Activated naive CD8-positive, alpha-beta T cell treated with anti-CD3 and anti-CD28 coated beads, Interleukin-2, amount 50 U/mL, for 24 hours (primary cell): Measurements from ENCODE around the gene WASF3.
"Not testable (repeated sequence)": the region's sequence is repeated elsewhere in the genome, so short reads cannot be mapped to it uniquely, and the experiment has no call there.

ENCODE experiments used
- ATAC-seq: fragments of 150-1000 bp; cut with Tn5 transposase; one replicate; pipeline ENCODE4 v1.10.0; 2021
- DNase-seq: peaks from one replicate; pipeline ENCODE4 v3.0.0; 2021
- H3K27ac Mint-ChIP-seq: one replicate; pipeline ENCODE4 v1.8.0; 2021; ENCODE audit warnings: mild to moderate bottlenecking, mixed read lengths
- H3K27me3 Mint-ChIP-seq: one replicate; pipeline ENCODE4 v1.8.0; 2021; ENCODE audit warnings: mixed read lengths
- H3K36me3 Mint-ChIP-seq: one replicate; pipeline ENCODE4 v1.8.0; 2021; ENCODE audit warnings: low read depth, mixed read lengths
- H3K4me1 Mint-ChIP-seq: one replicate; pipeline ENCODE4 v1.8.0; 2021; ENCODE audit warnings: mixed read lengths
- H3K4me3 Mint-ChIP-seq: one replicate; pipeline ENCODE4 v1.8.0; 2021; ENCODE audit warnings: mild to moderate bottlenecking, moderate library complexity, mixed read lengths
- H3K9me3 Mint-ChIP-seq: one replicate; pipeline ENCODE4 v1.8.0; 2021; ENCODE audit warnings: mixed read lengths

WASF3 gene

GRCh38 chr13:26706381-26706780, 148.9 kb downstream of the WASF3 start:
- ATAC-seq = no peak
- Mint-ChIP-seq H3K9me3 (no peaks in the 10 kb centered on the region), H3K27me3 (peaks cover 5% of the 10 kb centered on the region), H3K27ac (no peak overlapping the region), H3K36me3 (no peaks in the 10 kb centered on the region), H3K4me1 (no peaks in the 10 kb centered on the region), H3K4me3 (no peak overlapping the region)
- no peak for DNase-seq

DNA sequence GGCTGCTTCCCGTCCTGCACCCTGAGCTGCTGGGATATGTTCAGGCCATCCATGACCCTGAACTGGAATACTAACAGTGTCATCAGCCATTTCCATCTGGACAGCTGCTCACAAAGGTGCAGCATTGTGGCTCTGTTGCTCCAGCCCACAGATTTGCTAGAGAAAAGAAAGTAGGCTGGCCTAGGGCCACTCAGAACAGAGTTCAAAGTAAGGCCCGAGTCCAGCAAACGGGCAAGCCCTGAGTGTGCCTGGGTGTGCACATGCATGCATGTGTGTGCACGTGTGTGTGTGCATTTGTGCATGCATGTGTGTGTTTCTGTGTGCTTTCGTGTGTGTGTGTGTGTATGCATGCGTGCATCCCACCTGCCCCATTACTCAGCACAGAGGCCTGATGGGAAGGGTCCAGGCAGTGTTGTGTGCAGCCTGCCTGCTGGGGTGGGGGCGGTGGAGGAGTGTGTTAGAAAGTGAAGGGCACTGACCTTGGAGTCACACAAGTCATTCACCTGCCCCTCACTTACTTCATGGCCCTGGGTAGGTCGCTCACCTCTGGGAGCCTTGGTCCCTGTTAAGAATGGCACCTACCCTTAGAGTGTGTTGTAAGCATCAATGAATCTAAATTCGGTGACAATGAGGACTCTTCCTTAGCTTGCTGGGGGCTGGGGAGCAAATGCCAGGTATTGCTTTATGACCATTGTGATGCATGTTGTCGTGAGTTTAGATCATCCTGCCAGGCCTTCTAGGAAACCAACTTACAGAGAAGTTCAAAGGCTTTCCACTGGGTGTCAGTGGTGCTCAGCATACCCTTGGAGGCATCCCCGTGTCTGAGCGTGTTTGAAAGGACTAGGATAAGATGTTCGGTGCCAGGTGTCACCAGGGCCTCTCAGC, 149.9 kb downstream of the WASF3 start:
- Mint-ChIP-seq H3K27me3 (peaks cover 5% of the 10 kb centered on the region), H3K4me3 (no peak overlapping the region), H3K27ac (no peak overlapping the region), H3K4me1 (no peaks in the 10 kb centered on the region), H3K9me3 (peaks cover 3% of the 10 kb centered on the region), H3K36me3 (no peaks in the 10 kb centered on the region)
- DNase-seq (peak; percentile 18), ATAC-seq (peak; percentile 68)

DNA sequence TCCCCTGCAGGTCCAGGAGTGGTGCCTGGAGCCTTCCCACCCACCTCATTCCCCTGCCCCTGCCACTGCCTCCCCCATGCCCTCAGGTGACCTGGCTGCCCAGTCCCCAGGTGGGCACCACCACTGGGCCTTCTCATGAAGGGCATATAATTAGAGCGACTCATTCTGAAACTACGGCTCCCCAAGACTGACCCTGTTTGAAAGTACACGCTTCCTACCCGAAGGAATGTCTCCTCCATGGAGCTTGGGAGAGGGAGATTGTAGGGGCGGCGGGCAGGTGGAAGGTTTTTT, 150.5 kb downstream of the WASF3 start:
- ATAC-seq (no peak), DNase-seq (no peak)
- H3K27me3 Mint-ChIP-seq = peaks cover 5% of the 10 kb centered on the region
- no peak overlapping the region for H3K27ac Mint-ChIP-seq
- peaks cover 8% of the 10 kb centered on the region for H3K9me3 Mint-ChIP-seq
- no peaks in the 10 kb centered on the region for H3K36me3 Mint-ChIP-seq
- no peak overlapping the region for H3K4me3 Mint-ChIP-seq
- no peaks in the 10 kb centered on the region for H3K4me1 Mint-ChIP-seq

DNA sequence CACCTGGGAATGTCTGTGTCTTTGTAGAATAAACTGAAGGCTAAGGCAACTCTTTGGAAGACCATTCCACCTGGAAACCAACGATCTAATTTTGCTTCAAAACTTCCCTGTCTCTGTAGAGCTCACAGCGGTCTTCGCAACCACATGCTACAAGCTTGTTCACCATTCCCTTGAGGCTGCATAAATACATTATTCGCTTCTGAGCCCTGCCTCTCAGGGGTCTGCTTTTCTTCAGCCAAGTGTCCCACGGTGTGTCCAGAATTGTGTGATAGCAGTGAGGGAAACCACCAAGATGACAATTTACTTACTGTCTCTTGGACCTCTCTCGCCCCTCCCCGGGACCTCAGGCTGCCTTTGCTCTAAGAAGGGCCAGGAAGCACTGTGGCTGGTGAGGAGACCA, 152.0 kb downstream of the WASF3 start:
- H3K9me3 Mint-ChIP-seq = peaks cover 8% of the 10 kb centered on the region
- H3K27me3 Mint-ChIP-seq = peaks cover 5% of the 10 kb centered on the region
- H3K4me1 Mint-ChIP-seq = no peaks in the 10 kb centered on the region
- H3K4me3 Mint-ChIP-seq = no peak overlapping the region
- ATAC-seq = no peak
- no peak for DNase-seq
- no peaks in the 10 kb centered on the region for H3K36me3 Mint-ChIP-seq
- no peak overlapping the region for H3K27ac Mint-ChIP-seq

GRCh38 chr13:26710166-26710565, 152.7 kb downstream of the WASF3 start:
- DNase-seq (no peak), ATAC-seq (no peak)
- Mint-ChIP-seq H3K9me3 (peaks cover 8% of the 10 kb centered on the region), H3K36me3 (no peaks in the 10 kb centered on the region), H3K4me1 (no peaks in the 10 kb centered on the region), H3K27me3 (peaks cover 3% of the 10 kb centered on the region), H3K4me3 (no peak overlapping the region), H3K27ac (no peak overlapping the region)

DNA sequence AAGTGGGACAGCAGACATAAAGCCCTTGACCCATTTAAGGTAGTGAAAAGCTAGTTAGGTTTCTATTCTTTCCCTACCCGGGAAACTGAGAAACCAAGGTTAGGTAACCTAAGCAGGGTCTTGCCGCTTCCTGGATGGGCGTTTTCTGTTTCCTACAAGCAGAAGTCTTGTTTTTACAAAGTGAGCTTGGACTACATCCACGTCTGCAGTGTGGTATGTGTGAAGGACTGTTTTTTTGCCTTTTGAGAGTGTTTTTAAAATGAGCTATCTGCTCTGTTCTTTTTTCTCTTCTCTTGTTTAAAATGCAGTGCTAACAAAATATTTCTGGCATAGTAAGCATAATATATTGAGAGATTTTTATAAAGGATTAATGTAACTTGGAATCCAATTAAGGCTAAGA, 153.7 kb downstream of the WASF3 start:
- no peak overlapping the region for H3K4me3 Mint-ChIP-seq
- no peaks in the 10 kb centered on the region for H3K36me3 Mint-ChIP-seq
- no peaks in the 10 kb centered on the region for H3K27me3 Mint-ChIP-seq
- no peaks in the 10 kb centered on the region for H3K4me1 Mint-ChIP-seq
- no peak overlapping the region for H3K27ac Mint-ChIP-seq
- H3K9me3 Mint-ChIP-seq = peaks cover 8% of the 10 kb centered on the region
- no peak for DNase-seq
- ATAC-seq = no peak

GRCh38 chr13:26713341-26713740, 155.9 kb downstream of the WASF3 start:
- H3K27me3 Mint-ChIP-seq = no peaks in the 10 kb centered on the region
- H3K36me3 Mint-ChIP-seq = no peaks in the 10 kb centered on the region
- ATAC-seq (no peak), DNase-seq (no peak)
- peaks cover 8% of the 10 kb centered on the region for H3K9me3 Mint-ChIP-seq
- no peak overlapping the region for H3K27ac Mint-ChIP-seq
- H3K4me3 Mint-ChIP-seq = no peak overlapping the region
- no peaks in the 10 kb centered on the region for H3K4me1 Mint-ChIP-seq

DNA sequence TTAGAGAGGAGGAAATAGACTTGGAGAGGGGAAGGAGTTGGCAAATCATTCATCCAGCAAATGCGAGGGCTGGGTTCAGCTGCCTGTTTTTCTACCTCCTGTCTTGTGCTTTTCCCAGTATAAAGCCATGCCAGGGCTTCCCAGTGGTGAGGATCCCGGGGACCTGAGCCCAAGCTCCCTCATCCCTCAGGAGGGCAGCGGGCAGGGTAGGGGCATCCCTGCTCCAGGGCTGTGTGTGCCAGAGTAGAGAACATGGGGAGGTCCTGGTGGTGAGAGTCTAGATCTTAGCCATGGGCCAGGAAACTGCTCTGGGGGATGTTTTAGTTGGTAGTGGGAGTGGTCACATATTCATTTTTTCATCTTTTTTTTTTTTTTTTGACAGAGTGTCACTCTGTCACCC, 159.5 kb downstream of the WASF3 start:
- DNase-seq (no peak), ATAC-seq (no peak)
- Mint-ChIP-seq H3K9me3 (peaks cover 8% of the 10 kb centered on the region), H3K27ac (no peak overlapping the region), H3K4me3 (no peak overlapping the region), H3K4me1 (peaks cover 19% of the 10 kb centered on the region), H3K27me3 (no peaks in the 10 kb centered on the region), H3K36me3 (no peaks in the 10 kb centered on the region)

- Mint-ChIP-seq H3K27ac (no peak overlapping the region), H3K36me3 (no peaks in the 10 kb centered on the region), H3K4me1 (peaks cover 23% of the 10 kb centered on the region), H3K4me3 (no peak overlapping the region), H3K9me3 (no peaks in the 10 kb centered on the region), H3K27me3 (no peaks in the 10 kb centered on the region)
- ATAC-seq (no peak), DNase-seq (no peak)
These were observed 160.7 kb downstream of the WASF3 start for GRCh38 chr13:26718146-26718545.

GRCh38 chr13:26718872-26719271, 161.4 kb downstream of the WASF3 start:
- Mint-ChIP-seq H3K9me3 (no peaks in the 10 kb centered on the region), H3K36me3 (no peaks in the 10 kb centered on the region), H3K27me3 (no peaks in the 10 kb centered on the region), H3K4me1 (peaks cover 23% of the 10 kb centered on the region), H3K4me3 (no peak overlapping the region), H3K27ac (no peak overlapping the region)
- ATAC-seq (no peak), DNase-seq (no peak)

DNA sequence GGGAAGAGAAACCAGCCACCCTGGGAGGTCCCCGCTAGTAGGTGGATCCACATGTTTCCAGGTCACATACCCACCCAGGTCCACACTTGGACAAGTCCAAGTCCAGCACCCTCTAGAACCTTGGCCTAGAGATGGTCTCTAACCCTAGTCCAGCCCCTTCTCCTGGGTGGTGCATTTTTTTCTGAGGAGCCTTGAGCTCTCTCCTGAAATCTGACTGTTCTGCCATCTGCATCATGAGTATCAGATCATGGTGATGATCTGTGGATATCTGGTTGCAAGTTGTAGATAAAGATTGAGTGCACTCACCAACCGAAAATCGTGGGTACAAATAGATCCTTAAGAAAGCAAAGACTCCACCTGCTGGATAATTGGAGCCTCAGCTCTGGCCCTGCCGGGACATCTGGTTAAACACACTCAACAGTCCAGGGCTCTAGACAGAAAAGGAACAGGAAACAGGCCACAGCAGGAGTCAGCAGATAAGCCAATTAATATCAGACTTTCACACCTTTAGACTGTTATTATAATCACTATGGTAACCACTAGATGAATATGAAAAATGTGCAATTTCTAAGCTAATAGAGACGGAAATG, 162.0 kb downstream of the WASF3 start:
- no peak overlapping the region for H3K4me3 Mint-ChIP-seq
- H3K9me3 Mint-ChIP-seq = no peaks in the 10 kb centered on the region
- no peak overlapping the region for H3K27ac Mint-ChIP-seq
- peaks cover 23% of the 10 kb centered on the region for H3K4me1 Mint-ChIP-seq
- no peaks in the 10 kb centered on the region for H3K36me3 Mint-ChIP-seq
- no peaks in the 10 kb centered on the region for H3K27me3 Mint-ChIP-seq
- no peak for ATAC-seq
- no peak for DNase-seq

DNA sequence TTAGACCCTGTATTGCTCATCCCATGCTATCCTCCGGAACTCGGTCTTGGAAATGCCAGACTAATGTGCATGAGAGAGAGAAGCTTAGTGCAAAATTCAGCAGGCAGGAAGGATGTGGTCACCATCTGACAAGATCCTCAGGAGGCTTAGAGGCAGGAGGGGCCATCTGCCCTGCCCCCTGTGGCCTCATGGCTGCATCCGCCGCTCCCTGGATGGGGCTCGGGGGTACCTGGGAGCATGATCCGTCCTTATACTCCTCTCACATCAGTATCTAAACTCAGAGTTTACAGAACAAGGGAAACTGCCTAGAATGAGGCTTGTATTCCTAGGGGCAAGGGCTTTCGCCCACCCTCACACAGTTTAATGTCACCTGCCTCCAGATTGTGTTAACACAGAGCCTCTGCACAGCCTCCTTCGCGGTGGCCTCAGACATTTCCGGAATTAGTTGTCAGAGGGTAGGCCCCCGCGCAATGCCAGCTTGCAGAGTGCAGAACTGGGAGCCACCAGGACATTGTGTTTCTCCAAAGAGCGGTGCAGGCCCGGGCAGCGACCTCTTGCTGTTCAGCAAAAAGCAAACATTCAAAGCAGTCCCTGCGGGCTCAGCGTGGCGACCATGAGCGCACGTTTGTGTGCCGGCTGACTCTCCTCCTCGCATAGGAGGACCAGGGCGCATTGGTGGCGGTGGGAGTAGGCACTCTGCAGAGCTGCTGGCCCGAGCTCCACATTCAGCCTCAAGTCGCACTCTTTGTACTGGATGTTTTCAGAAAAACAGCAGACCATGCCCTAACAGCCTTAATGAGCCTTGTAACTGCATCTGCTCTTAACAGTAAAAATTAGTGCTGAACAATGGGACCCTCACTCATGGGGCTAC, 164.0 kb downstream of the WASF3 start:
- H3K36me3 Mint-ChIP-seq = no peaks in the 10 kb centered on the region
- peak overlapping the region; percentile 63 for H3K4me3 Mint-ChIP-seq
- peaks cover 23% of the 10 kb centered on the region for H3K4me1 Mint-ChIP-seq
- H3K27ac Mint-ChIP-seq = peak overlapping the region; percentile 71
- ATAC-seq (peak; percentile 74), DNase-seq (peak; percentile 29)
- H3K27me3 Mint-ChIP-seq = no peaks in the 10 kb centered on the region
- no peaks in the 10 kb centered on the region for H3K9me3 Mint-ChIP-seq

DNA sequence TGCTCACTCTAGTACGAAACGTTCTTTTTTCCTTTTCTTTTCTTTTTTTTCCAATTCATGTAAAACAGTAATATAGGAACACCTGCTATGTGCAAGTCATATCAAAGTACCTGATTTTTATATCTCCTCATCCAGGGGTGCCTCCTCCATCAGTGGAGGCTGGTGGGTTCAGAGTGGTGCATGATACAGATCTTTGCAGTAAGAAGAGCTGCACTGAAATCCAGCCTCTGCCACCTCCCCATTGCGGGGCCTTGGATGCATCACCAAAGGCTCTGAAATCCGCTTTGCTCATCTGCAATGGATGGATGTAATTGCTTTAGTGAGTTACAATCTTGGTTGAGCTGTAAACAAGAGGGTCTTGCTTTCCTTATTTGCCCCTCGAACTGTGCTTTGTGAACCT, 164.8 kb downstream of the WASF3 start:
- DNase-seq (no peak), ATAC-seq (no peak)
- Mint-ChIP-seq H3K36me3 (no peaks in the 10 kb centered on the region), H3K27me3 (no peaks in the 10 kb centered on the region), H3K27ac (peak overlapping the region; percentile 9), H3K9me3 (no peaks in the 10 kb centered on the region), H3K4me1 (peaks cover 23% of the 10 kb centered on the region), H3K4me3 (no peak overlapping the region)

DNA sequence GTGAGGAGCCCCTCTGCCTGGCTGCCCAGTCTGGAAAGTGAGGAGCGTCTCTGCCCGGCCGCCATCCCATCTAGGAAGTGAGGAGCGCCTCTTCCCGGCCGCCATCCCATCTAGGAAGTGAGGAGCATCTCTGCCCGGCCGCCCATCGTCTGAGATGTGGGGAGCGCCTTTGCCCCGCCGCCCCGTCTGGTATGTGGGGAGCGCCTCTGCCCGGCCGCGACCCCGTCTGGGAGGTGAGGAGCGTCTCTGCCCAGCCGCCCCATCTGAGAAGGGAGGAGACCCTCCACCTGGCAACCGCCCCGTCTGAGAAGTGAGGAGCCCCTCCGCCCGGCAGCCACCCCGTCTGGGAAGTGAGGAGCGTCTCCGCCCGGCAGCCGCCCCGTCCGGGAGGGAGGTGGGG, 166.1 kb downstream of the WASF3 start:
- not testable (repeated sequence) for H3K4me3 Mint-ChIP-seq, ATAC-seq, H3K9me3 Mint-ChIP-seq, H3K36me3 Mint-ChIP-seq, DNase-seq, H3K27ac Mint-ChIP-seq, H3K27me3 Mint-ChIP-seq
- H3K4me1 Mint-ChIP-seq = peaks cover 23% of the 10 kb centered on the region

DNA sequence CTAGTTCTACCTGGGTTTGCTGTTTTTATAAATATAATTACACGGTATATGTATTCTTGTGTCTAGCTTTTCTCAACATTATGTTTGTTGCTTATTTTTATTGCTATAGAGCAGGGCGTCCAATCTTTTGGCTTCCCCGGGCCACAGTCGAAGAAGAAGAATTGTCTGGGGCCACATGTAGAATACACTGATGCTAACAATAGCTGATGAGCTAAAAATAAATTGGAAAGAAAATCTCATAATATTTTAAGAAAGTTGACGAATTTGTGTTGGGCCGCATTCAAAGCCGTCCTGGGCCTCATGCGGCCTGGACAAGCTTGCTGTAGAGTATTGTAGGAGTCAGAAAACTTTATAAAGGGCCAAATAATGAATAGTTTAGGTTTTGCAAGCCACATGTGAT, 169.2 kb downstream of the WASF3 start:
- H3K27ac Mint-ChIP-seq = no peak overlapping the region
- ATAC-seq = no peak

More for the DNA sequence above, 169.2 kb downstream of the WASF3 start:
- Mint-ChIP-seq H3K36me3 (no peaks in the 10 kb centered on the region), H3K9me3 (no peaks in the 10 kb centered on the region), H3K4me3 (no peak overlapping the region), H3K27me3 (no peaks in the 10 kb centered on the region), H3K4me1 (peaks cover 7% of the 10 kb centered on the region)
- DNase-seq = no peak
